DND-41 (cell line): ENCODE results near the gene POU3F1.

Experiments
- ATAC-seq: fragments of 200-7000 bp; cut with Tn5 transposase; 3 replicates; pipeline ENCODE4 v1.9.1; 2021; ENCODE audit warnings: low read depth; ENCODE audit not compliant: insufficient read depth
- DNase-seq: peaks from one replicate; pipeline ENCODE4 v3.0.0-alpha.2; 2020
- H2AFZ ChIP-seq: 2 replicates; pipeline ENCODE4 v1.6.0; 2012; ENCODE audit warnings: low read depth, low read length
- H3K27ac ChIP-seq: 2 replicates; pipeline ENCODE4 v1.5.1; 2012; ENCODE audit warnings: low read length, inconsistent platforms
- H3K27me3 ChIP-seq: fragments of 200-600 bp; sonication (generic); 2 replicates; pipeline ENCODE4 v1.6.0; 2012; ENCODE audit warnings: low read length, mild to moderate bottlenecking, inconsistent platforms; ENCODE audit not compliant: insufficient read depth, poor library complexity
- H3K36me3 ChIP-seq: 2 replicates; pipeline ENCODE4 v1.5.1; 2012; ENCODE audit warnings: low read length, inconsistent platforms; ENCODE audit not compliant: insufficient read depth
- H3K4me1 ChIP-seq: 2 replicates; pipeline ENCODE4 v1.5.1; 2012; ENCODE audit warnings: mild to moderate bottlenecking, low read length; ENCODE audit not compliant: insufficient read depth
- H3K4me2 ChIP-seq: 2 replicates; pipeline ENCODE4 v1.6.0; 2012; ENCODE audit warnings: mild to moderate bottlenecking, moderate library complexity, low read length, inconsistent platforms; ENCODE audit not compliant: insufficient read depth
- H3K4me3 ChIP-seq, 2 experiments: fragments of 200-600 bp in 1 of 2; shearing (Covaris generic) in 1 of 2; 2 replicates each; pipeline ENCODE4 v1.5.1; 2012 to 2016; ENCODE audit warnings: inconsistent platforms in 2 of 2, low read length in 2 of 2, mild to moderate bottlenecking in 2 of 2, low read depth in 1 of 2, moderate library complexity in 1 of 2
- H3K79me2 ChIP-seq: 2 replicates; pipeline ENCODE4 v1.6.0; 2012; ENCODE audit warnings: low read length, inconsistent platforms; ENCODE audit not compliant: insufficient read depth
- H3K9ac ChIP-seq: 2 replicates; pipeline ENCODE4 v1.6.0; 2012; ENCODE audit warnings: low read depth, mild to moderate bottlenecking, inconsistent platforms, low read length, moderate library complexity
- H3K9me3 ChIP-seq: 2 replicates; pipeline ENCODE4 v1.5.1; 2012; ENCODE audit warnings: low read length, moderate library complexity, mild to moderate bottlenecking, inconsistent platforms; ENCODE audit not compliant: insufficient read depth, severe bottlenecking
- H4K20me1 ChIP-seq: 2 replicates; pipeline ENCODE4 v1.6.0; 2012; ENCODE audit warnings: low read length; ENCODE audit not compliant: insufficient read depth
- EZH2 ChIP-seq: IDR thresholded peaks from 3 replicates; pipeline ENCODE4 v1.6.1; 2012; ENCODE audit warnings: borderline replicate concordance, low read depth, mild to moderate bottlenecking, moderate library complexity, low read length, inconsistent platforms; ENCODE audit not compliant: severe bottlenecking
- TF ChIP-seq, protein P1 (sequence below): IDR thresholded peaks from 2 replicates; pipeline ENCODE4 v1.5.1; 2012; ENCODE audit warnings: borderline replicate concordance, low read length, moderate library complexity, mild to moderate bottlenecking; ENCODE audit not compliant: poor library complexity, severe bottlenecking; ENCODE audit errors: extremely low read depth

Gene POU3F1

DNA sequence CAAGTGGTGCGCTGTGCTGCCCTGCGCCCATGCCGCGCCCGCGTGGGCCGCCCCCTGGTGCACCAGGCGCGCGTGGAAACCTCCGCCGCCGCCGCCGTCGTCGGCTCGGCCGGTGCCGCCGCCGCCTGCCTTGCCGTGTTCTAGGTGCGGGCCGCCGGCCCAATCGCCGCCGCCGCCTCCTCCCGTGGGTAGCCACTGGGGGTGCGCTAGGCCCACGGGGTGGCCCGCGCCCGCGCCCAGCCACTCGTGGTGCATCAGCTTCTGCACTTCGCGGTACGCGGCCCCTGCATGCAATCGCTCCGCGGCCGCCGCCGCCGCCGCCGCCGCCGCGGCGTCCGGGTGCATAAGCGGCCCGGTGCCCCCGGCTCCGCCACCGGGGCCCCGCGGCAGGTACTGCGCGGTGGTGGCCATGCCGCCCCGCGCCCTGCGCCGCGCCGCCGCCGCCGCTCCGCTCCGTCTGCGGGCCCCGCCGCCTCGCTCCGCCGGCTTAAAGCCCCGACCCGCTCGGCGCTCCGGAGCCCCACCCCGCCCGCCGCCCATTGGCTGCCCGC, at the start of gene POU3F1:
Gene POU3F1, minus strand, starts transcription at position 461 of the 551 bp plus-strand sequence. Its CDS starts 50 bp downstream, at position 411.
- H3K27me3 ChIP-seq, result no peaks in the 10 kb centered on the region
- H3K4me1 ChIP-seq, result no peaks in the 10 kb centered on the region
- ATAC-seq (no peak), DNase-seq (no peak)
- H4K20me1 ChIP-seq, result no peaks in the 10 kb centered on the region
- H3K27ac ChIP-seq, result no peak within 1 kb of the TSS
- no peaks in the 10 kb centered on the region for H3K36me3 ChIP-seq
- TF ChIP-seq, protein P1, sequence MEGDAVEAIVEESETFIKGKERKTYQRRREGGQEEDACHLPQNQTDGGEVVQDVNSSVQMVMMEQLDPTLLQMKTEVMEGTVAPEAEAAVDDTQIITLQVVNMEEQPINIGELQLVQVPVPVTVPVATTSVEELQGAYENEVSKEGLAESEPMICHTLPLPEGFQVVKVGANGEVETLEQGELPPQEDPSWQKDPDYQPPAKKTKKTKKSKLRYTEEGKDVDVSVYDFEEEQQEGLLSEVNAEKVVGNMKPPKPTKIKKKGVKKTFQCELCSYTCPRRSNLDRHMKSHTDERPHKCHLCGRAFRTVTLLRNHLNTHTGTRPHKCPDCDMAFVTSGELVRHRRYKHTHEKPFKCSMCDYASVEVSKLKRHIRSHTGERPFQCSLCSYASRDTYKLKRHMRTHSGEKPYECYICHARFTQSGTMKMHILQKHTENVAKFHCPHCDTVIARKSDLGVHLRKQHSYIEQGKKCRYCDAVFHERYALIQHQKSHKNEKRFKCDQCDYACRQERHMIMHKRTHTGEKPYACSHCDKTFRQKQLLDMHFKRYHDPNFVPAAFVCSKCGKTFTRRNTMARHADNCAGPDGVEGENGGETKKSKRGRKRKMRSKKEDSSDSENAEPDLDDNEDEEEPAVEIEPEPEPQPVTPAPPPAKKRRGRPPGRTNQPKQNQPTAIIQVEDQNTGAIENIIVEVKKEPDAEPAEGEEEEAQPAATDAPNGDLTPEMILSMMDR, result no peak
- no peak for TF ChIP-seq EZH2
- H2AFZ ChIP-seq, result no peak within 1 kb of the TSS
- no peak within 1 kb of the TSS for H3K4me3 ChIP-seq
- no peaks in the 10 kb centered on the region for H3K79me2 ChIP-seq
- H3K9ac ChIP-seq, result no peak within 1 kb of the TSS
- no peaks in the 10 kb centered on the region for H3K9me3 ChIP-seq
- no peak within 1 kb of the TSS for H3K4me2 ChIP-seq

DNA sequence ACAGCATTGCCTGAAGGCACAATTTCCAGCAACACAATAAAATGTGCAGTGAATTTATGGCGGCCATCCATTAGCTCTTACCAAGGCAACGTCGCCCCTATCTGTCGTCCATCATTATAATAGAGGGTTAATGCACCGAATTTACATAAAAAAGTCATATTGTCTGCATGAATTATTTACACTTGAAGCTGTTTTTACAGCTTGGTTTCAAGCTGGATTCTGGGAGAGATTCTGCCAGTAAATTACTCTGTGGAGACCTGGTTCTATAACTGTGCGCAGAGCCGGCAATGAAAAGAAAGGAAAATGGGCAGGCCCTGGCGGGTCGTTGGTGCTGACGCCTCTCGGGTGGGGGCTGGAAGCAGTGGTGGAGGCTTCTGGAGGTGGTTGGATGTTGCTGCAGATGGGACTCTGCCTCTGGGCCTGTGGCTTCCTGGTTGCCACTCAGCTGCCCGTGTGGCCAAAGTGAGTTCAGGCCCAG, 48.9 kb upstream of the POU3F1 start:
- no peaks in the 10 kb centered on the region for H3K36me3 ChIP-seq
- no peaks in the 10 kb centered on the region for H3K9me3 ChIP-seq
- no peaks in the 10 kb centered on the region for H3K79me2 ChIP-seq
- DNase-seq (no peak), ATAC-seq (no peak)
- H2AFZ ChIP-seq, result no peak overlapping the region
- no peak overlapping the region for H3K9ac ChIP-seq
- H3K4me1 ChIP-seq, result no peaks in the 10 kb centered on the region
- 0 out of 2 replicates have a peak, but pooled peaks cover 3% of the 10 kb centered on the region for H4K20me1 ChIP-seq
- no peak overlapping the region for H3K4me2 ChIP-seq
- H3K27me3 ChIP-seq, result peaks cover 6% of the 10 kb centered on the region
- TF ChIP-seq, protein P1, result no peak
- no peak for TF ChIP-seq EZH2
- H3K4me3 ChIP-seq, result no peak overlapping the region
- no peak overlapping the region for H3K27ac ChIP-seq

GRCh38 chr1:38094711-38095290, 48.2 kb upstream of the POU3F1 start:
- TF ChIP-seq, protein P1, result no peak
- TF ChIP-seq EZH2, result no peak
- Histone ChIP-seq H3K4me2 (no peak overlapping the region), H3K79me2 (no peaks in the 10 kb centered on the region), H3K27me3 (peaks cover 6% of the 10 kb centered on the region), H2AFZ (no peak overlapping the region), H3K9ac (no peak overlapping the region), H3K4me3 (no peak overlapping the region), H3K27ac (no peak overlapping the region), H3K9me3 (no peaks in the 10 kb centered on the region), H4K20me1 (0 out of 2 replicates have a peak, but pooled peaks cover 3% of the 10 kb centered on the region), H3K4me1 (no peaks in the 10 kb centered on the region), H3K36me3 (no peaks in the 10 kb centered on the region)
- ATAC-seq (no peak), DNase-seq (no peak)
